GM19463 (cell line): ENCODE data around the gene COA3.
"Not testable (repeated sequence)": the region's sequence is repeated elsewhere in the genome, so short reads cannot be mapped to it uniquely, and the experiment has no call there.

Experiments
- ATAC-seq: cut with Tn5 transposase; IDR thresholded peaks from one replicate; pipeline ENCODE4 v1.9.1; 2021; ENCODE audit warnings: mild to moderate bottlenecking, moderate library complexity; ENCODE audit not compliant: unreplicated experiment

COA3 gene

DNA sequence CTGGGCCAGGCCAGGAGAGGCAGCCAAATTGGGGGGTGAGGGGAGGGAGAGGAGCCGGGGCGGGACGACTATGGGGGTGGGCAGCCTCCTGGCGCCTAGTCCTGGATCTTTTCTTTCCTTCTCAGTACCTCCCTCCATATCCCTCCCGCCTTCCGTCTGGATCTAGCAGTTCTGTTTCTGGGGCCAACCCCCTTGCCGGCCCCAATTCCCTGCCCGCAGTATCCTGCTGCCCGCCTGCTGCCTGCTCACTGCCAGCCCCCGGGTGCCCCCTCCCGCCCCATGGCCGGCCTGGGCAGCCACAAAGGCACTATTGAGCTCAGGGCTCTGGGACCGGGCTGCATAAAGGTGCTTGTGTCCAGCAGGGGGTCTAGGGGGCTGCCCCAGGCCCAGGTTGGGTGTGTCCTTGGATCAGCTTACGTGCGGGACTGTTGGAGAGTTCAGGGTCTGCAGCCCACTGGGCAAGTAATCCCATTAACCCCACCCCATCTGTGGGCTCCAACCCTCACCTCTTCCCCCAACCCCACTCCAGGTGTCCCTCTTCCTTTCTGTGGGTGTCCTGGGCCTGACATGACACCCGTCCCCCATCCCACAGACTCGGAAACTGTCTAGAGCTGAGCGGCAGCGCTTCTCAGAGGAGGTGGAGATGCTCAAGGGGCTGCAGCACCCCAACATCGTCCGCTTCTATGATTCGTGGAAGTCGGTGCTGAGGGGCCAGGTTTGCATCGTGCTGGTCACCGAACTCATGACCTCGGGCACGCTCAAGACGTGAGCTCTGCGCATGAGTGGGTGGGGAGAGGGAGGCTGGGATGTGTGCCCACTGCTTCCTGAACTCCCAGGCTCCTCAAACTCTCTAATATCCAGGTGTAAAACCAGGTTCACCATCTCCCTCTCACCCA is 16.1 kb downstream of the COA3 start:
- no peak for ATAC-seq

DNA sequence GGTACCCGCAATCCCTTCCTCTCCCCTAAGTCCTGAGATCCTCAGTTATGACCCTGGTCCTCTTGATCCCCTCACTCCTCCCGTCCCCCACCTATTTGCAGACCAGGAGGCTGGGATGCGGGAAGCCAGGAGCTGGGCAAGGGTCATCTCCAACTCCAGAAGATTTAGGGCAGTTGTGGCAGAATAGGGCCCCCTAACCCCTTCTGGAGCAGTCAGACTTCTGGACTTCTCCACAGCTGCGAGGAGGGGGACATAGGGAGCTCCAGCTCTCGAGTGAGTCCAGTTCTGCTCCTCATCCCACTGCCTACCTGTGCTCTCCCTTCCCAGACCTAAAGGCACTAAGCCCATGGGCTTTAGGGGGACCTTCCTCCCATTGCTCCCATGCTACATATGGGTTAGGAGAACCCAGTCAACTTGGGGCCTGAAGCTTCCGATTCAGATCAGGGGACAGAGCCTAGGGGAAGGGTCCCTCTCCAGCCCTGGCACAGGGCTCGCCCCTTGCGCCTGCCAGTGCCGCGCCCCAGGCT is 16.8 kb downstream of the COA3 start:
- no peak for ATAC-seq

DNA sequence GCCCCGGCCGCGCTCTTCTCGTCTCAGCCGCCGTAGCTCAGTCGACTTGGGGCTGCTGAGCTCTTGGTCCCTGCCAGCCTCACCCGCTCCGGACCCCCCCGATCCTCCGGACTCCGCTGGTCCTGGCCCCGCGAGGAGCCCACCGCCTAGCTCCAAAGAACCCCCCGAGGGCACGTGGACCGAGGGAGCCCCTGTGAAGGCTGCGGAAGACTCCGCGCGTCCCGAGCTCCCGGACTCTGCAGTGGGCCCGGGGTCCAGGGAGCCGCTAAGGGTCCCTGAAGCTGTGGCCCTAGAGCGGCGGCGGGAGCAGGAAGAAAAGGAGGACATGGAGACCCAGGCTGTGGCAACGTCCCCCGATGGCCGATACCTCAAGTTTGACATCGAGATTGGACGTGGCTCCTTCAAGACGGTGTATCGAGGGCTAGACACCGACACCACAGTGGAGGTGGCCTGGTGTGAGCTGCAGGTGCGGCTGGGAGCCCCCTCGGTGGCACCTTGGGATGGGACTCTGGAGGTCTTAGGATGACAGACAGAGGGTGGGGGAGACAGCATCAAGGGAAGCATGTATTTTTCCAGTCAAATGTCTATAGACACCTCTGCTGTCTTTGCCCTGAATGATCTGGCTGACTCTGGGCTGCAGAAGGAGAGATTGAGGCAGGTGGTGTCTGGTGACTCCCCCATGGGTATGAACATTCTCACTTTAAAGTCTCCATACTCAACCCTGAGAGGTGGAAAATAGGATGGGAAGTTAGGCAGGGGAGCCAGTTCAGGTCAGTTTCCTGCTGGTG is 17.5 kb downstream of the COA3 start:
- ATAC-seq = no peak

DNA sequence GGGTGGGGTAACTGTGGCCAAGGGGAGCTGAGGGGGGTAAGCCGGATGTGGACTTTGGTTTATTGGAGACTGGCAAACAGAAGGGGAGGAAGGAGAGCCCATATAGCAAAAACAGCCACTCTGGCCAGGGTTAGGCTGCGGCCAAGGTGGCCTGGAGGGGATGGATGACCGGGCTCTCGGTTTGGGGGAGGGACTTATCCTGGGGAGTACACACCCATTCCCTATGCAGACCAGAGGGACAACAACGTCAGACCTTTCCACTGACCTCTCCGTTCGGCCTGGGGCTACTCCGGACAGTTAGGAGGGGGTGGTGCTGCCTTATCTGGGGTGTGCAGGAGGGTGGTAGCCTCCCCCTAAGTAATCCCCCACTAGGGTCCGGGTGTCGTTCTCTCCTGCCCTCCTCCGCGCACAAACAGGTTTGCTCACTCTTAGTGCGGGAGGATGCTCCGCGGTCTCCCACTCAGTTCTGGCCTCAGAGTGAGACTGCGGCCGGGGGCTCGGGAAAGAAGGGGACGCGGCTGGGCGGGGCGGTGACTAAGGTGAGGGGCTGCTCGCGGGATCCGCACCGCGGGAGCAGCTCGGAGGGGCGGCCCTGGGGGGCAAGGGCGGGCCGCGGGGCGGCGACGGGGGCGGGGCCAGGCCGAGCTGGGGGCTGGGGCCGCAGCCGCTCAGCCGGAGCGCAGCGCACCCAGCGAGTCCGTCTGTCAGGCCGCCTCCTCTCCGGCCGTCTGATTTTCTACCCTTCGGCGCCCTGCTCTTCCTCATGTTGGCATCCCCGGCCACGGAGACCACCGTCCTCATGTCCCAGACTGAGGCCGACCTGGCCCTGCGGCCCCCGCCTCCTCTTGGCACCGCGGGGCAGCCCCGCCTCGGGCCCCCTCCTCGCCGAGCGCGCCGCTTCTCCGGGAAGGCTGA is 18.3 kb downstream of the COA3 start, which contains the start of gene WNK4:
TSS of gene WNK4 (plus strand) at position 675 of the 915 bp plus-strand sequence. CDS start at position 764, 89 bp downstream.
- no peak for ATAC-seq

DNA sequence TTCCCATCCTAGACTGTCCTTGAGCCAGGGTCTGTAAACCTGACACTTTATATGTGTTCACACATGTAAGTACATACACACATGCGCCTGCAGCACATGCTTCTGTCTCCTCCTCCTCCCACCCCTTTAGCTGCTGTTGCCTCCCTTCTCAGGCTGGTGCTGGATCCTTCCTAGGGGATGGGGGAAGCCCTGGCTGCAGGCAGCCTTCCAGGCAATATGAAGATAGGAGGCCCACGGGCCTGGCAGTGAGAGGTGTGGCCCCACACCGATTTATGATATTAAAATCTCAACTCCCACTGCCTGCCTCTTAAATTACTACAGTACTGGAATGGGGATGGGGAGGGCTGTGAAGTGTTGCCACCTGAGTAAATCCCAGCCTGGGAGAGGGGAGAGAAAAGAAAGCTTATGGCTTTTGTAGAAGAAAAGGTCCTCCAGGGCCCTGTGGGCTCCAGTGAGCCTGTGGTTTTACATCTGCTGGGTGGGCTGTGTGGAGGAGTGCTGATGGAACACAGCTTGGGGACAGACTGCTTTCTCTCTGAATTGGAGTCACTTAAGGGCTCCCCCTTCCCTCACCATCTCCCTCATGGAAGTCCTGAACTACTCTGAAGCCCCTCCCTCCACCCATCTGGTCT is 19.1 kb downstream of the COA3 start:
- ATAC-seq = no peak

DNA sequence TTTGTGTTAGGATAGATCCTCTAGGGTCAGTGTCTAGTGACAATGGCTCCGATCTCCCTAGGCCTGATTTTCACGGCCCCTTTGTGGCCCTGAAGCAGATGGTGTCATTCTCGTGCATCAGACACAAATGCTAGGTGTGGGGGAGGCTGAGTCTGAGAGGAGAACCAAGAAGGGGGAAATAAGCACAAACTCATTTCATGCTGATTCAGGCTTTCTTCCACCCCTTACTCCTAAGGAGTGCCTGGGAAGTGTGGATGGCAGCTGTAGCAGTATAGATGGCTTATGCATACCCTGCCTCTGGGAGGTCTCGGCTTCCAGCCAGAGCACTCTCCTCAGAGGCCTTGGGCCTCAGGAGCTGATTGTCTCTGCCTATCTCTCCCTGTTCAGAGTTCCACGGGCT is 19.9 kb downstream of the COA3 start:
- ATAC-seq = no peak

DNA sequence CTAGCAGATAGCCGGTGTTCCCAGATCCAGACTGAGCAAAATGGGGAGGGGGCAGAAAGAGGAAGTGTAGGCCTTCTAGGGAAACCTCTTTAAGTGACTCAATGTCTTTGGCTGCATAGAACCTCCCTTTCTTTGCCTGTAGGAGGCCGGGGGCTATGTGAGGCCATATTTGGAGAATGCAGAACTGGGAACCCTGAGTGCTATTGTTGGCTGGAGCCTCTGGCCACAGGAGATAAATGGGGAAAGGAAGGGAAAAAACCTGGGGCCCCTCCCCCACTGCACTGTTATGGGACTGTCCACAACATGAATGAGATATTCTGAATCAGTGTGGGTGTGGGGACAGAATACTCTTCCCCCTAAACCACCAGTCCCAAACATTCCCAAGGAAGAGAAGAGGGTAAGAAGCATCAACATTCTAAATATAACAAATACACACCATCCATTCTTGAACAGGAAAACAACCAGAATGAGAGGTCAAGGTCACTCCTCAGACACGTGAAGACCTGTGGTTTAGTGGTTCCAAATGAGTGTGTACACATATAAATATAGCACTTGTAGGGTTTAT is 22.9 kb downstream of the COA3 start:
- ATAC-seq = no peak

DNA sequence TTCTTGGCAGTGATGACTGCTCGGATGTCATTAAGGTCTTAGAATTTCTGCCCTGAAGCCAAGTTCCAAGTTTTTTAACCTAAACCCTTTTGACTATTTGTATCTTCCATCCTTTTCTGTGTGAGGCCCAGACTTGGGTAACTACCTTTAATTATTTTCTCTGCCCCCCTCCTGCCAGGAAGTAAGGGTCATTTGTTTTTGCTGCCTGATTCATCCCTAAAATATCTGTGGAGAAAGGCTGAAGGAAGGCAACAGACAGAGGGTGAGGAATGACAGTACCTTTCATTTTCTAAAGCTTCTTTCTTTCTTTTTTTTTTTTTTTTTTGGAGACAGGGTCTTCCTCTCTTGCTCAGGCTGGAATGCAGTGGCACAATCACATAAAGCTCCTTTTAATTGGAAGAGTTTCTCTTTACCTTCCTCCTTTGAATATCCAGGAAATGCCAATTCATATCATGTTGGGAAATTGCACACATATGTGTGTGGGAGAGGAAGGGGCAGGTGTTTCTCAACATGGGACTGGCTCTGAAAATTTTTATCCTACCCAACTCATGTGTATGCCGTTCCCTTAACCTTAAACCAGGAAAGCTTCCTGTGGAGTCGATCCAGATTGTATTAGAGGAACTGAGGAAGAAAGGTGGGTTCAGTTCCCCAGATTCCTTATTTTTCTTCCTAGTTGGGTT is 24.3 kb downstream of the COA3 start:
- ATAC-seq = no peak

DNA sequence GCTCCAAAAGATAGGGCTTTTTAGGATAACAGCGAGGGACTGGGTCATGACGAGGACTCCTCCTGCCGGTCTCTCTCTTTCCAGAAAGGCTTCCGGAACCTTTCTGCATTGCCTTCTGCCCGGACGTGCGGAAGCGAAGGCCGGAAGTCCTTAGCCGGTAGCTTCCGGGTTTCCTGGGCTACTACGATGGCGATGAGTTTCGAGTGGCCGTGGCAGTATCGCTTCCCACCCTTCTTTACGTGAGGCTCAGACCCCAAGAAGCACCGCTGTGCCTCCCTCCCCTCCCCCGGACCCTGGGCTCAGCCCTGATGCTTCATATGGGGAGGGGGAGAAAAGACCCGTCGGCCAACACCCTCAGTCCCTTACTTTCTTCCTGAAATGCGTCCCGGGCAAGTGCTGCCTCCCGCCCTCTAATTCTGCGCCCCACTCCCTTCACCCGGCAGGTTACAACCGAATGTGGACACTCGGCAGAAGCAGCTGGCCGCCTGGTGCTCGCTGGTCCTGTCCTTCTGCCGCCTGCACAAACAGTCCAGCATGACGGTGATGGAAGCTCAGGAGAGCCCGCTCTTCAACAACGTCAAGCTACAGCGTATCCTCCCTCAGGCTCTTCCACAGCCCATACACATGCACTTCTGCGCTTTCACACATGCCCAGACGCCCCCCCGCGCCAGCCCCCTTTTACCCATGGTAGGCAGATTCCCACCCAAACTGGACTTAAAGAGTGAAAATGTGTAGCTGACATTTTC is 25.0 kb downstream of the COA3 start, which contains the start of gene VPS25:
TSS of gene VPS25 (plus strand) at position 160 of the 746 bp plus-strand sequence. CDS start at position 187, 27 bp downstream.
- ATAC-seq = no peak

DNA sequence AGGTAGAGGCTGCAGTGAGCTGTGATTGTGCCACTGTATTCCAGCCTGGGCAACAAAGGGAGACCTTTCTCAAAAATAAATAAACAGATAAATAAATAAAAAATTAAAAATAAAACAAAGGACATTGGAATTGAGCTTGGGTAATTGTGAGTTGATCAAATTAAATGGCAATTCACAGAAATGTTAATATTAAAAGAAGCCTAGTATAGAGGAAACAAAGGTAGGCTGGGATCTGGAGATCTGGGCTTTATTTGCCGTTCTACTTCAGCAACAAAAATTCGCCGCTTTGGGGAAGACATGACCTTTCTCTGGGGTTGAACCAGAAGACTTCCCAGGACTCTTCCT is 25.6 kb downstream of the COA3 start:
- no peak for ATAC-seq

DNA sequence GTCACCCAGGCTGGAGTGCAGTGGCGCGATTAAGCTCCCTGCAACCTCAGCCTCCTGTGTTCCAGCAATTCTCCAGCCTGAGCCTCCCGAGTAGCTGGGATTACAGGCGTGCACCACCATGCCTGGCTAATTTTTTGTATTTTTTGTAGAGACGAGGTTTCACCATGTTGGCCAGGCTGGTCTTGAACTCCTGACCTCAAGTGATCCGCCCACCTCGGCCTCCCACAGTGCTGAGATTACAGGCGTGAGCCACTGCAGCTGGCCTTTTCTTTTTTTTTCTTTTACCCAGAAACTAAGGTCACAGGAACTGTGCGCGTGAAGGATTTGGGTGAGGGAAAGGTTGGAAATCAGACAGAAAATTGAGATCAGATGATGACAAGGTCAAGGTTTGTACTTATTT is 28.5 kb downstream of the COA3 start:
- not testable (repeated sequence) for ATAC-seq

DNA sequence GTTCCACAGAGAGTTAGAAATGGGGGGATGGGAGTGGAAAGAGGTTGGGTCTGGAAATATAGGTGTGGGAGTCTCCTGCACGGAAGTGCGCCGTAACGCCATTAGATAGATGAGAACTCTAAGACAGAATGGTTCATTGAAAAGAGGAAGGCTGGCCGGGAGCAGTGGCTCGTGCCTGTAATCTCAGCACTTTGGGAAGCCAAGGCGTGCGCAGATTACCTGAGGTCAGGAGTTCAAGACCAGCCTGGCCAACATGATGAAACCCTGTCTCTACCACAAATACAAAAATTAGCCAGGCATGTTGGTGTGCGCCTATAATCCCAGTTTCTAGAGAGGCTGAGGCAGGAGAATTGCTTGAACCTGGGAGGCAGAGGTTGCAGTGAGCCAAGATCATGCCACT is 30.5 kb downstream of the COA3 start:
- ATAC-seq = not testable (repeated sequence)

DNA sequence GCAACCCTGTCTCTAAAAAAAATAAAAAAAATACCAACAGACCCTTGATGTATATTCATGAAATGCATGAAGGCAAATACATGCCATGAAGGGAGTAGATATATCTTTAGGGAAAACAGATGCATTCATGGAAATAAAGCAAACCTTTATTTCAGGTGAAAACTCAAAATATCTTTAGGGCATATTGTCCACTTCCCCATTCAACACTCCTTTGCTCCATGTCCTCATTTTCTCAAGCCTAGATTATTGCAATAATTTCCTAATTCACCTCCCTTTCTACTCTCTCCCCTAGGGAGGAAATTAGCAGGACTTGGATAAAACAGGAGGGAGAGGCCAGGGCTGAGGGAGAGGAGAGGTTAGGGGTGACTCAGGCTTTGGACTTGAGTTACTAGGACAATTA is 31.0 kb downstream of the COA3 start:
- no peak for ATAC-seq

DNA sequence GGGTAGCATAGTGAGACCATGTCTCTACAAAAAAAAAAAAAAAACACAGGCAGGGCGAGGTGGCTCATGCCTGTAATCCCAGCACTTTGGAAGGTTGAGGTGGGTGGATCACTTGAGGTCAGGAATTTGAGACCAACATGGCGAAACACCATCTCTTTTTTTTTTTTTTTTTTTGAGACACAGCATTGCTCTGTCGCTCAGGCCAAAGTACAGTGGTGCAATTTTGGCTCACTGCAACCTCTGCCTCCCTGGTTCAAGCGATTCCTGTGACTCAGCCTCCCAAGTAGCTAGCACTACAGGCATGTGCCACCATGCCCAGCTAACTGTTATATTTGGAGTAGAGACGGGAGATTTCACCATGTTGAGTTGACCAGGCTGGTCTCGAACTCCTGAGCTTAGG is 32.4 kb downstream of the COA3 start:
- ATAC-seq = no peak

DNA sequence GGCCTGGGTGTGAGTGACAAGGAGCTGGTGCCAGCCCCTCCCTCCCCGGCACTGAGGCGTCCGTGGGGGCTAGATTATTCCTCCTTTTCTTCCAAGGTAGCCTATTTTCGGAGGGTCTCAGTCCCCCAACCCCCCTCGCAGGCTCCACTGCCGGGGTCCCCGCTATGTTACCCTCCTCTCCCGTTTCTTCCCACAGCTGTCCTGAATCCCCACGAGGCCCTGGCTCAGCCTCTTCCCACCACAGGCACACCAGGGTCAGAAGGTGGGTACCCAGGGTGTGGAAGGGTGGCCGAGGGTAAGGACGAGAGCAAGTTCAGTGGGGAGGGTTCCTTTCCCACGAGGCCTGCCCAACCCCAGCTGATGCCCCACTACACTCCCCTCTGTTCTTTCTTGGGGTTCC is 36.9 kb downstream of the COA3 start:
- no peak for ATAC-seq

DNA sequence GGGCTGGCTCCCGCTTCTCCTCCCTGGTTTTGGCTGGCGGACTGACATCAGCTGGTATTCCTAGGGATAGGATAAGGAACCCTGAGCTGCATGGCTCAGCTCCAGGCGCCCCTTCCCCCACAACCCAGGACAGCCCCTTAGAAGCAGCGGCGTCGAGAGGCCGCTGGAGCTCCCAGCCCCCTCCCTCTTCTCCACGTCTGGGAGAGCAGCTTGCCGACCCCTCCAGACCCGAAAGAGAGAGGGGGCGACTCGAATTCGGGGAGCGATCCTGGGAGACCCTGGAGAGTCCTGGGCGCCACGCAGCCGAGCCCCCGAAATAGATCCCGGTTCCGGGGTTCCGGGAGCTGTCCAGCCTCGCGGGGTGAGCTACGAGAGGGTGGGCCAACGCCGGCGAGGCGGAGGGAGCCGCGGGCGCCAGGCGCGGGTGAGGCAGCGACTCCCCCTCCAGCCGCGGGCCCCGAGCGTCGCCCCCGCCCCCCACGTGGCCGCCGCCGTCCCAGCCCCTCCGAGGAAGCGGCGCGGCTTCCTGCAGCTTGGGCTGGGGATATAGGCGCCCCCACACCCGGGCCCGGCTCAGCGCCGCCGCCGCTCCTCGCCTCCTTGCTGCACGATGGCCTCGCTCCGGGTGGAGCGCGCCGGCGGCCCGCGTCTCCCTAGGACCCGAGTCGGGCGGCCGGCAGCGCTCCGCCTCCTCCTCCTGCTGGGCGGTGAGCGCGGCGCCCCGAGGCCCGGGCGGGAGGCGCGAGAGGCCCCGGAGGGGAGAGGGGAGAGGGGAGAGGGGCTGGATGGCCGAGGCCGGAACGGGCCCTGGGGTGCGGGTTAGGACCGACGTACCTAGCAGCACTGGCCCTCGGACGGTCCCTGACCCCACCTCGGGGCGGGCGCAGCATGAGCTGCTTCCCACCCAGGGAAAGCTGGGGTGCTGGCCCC is 37.6 kb downstream of the COA3 start, which contains the start of gene RAMP2:
TSS of gene RAMP2 (plus strand) at position 576 of the 930 bp plus-strand sequence. CDS start at position 611, 35 bp downstream.
- ATAC-seq = no peak

DNA sequence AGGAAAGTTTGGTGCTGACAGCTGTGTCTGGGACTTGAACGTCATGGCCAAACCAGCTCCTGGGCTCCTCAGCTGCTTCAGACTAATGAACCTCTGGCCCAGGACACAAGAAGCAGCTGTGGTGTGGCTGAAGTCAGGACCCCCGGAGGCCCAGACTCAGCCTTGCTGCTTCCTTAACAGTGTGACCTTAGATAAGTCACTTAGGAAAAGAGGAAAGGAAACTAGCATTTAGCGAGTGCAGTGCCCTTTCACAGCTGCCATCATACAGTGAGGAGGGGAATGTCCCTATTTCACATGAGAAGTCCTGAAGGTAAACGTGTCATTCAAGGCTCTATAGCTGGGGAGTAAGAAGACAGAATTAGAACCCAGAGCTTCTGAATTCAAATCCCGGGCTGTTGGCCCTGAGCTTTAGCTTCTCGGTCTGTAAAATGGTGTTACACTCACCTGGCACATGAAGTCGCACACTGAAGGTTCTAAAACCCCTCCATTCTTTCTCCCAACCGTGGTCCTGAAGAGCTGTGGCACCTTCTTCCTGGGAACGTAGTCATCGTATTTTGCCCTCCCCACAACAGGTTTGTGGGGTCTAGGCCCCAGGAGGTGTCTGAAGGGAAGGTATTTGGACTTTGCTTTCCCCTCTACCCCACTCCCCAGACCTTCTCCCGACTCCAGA is 38.4 kb downstream of the COA3 start:
- ATAC-seq = no peak
